Stimulated activated CD8-positive, alpha-beta memory T cell treated with anti-CD3 and anti-CD28 coated beads, Interleukin-2, amount 100 ng/mL, for 1 hour (primary cell): Measurements from ENCODE around the gene ENG.

Experiments
- DNase-seq, 2 donors: peaks; one replicate each; pipeline ENCODE4 v3.0.0-alpha.2; 2020; ENCODE audit warnings: low read depth in 2 of 2

Gene ENG

DNA sequence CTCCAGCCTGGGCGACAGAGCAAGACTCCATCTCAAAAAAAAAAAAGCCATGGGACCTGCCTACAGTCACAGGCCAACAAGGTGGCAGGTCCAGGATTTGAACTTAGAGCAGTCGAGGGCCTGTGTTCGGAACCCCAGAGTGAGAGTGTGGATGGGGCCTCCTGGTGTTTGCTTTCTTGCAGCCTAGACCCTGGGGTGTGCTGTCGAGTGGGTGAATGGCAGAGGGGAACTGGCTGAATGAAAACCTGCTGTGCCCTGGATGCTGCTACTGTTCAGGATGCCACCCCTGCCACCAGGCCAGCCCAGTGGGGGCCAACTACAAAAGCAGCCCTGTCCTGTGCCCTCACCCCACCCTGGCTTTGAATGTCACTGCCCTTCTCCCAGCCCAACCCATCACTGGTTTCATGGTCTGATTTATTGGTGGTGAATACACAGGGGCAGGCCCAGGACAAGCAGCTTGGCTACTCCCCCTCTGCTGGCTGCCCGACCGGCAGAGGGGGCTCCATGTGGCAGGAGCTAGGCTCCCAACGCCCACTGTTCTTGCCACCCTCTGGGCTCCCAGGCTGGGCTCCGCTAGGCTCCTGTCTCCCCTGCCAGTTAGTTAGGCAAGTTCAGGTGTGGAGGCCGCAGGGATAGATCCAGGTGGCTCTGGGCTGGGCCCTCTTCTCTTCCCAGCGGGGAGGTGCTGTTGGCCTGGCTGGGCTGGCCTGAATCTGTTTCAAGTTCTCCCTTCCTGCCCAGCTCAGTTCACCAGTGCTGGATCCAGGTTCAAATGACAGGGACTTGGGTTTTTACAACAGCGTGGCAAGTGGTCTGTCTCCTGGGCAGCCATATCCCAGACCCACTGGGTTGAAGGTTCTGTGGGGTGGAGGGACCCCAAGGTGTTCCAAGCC, 39.6 kb downstream of the ENG start:
- no peak for DNase-seq

DNA sequence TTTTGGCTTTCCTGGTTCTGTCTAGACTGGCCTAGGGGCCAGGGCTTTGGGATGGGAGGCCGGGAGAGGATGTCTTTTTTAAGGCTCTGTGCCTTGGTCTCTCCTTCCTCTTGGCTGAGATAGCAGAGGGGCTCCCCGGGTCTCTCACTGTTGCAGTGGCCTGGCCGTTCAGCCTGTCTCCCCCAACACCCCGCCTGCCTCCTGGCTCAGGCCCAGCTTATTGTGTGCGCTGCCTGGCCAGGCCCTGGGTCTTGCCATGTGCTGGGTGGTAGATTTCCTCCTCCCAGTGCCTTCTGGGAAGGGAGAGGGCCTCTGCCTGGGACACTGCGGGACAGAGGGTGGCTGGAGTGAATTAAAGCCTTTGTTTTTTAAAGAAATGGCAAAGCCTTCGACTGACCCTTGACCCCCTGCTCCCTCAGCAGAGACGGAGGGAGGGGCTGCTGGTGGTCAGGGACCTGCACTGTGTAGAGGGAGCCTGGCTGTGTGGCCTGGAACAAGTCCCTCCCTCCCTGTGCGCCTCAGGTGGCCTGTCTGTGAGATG, 40.7 kb downstream of the ENG start:
- no peak for DNase-seq

DNA sequence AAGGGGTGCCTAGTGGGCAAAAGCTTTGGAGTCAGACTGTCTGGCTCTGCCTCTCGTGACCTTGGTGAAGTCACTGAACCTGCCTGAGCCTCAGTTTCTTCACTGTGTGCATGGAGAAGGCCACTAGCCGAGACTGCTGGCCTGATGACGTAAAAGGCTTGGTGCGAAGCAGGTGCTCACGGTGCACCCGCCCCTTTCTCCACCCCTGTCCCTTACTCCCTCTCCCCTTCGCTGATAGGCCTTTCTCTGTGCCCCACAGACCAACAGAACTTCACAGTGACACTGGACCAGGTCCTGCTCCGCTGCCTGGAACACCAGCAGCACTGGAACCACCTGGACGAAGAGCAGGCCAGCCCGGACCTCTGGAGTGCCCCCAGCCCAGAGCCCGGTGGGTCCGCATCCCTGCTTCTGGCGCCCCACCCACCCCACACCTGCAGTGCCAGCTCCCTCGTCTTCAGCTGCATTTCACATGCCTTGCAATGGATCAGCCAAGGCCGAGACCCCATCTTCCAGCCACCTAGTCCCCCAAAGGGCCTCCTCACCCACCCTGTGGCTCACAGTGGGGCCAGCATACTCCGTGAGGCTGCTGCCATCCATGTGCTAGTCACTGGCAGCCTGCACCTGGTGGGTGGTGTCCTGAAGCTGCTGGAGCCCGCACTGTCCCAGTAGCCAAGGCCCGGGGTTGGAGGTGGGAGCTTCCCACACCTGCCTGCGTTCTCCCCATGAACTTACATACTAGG, 41.4 kb downstream of the ENG start:
- no peak for DNase-seq

DNA sequence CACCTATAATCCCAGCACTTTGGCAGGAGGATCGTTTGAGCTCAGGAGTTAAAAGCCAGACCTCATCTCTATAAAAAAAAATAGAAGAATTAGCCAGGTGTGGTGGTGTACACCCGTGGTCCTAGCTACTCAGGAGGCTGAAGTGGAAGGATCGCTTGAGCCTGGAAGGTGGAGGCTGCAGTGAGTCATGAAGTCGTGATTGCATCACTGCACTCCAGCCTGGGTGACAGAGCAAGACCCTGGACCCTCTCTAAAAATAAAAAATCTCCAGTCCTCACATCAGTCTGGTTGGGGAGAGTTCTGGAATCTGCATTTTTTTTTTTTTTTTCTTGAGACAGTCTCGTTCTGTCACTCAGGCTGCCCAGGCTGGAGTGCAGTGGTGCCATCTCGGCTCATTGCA, 42.4 kb downstream of the ENG start:
- no peak for DNase-seq

DNA sequence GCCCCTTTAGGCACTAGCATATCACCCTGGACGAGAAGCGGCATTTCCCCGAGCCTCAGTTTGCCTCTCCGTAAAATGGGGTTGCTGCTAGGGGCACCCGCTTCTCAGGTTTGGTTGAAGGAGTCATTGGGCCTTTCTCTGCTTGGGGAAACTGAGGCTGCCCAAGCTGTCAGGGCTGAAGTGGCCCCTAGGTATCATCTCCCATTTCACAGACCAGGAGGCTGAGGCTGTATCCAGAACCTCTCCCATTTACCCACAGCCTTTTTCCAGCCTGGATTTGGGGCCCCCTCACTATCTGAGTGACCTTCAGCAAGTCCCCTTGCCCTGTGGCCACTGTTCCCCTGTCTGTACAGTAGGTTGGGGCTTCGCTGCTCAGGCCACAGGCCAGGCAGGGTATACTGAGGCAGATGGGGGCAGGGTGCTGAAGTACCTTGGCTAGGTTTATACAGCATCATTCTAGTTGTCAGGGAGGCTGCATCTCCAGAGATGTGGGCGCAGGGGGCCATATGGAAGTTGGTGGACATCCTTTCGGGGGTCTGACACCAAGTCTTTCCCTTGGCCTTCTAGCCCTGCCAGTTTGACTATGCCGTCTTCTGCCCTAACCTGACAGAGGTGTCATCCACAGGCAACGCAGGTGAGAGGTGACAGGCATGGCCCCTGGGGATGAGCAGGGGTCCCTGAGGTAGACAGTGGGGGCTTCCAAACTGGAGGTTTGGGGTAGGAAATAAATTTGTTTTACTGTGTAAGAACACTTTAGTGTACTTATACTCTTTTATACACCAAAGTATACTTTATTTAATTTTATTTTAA, 43.9 kb downstream of the ENG start:
- DNase-seq, result no peak

DNA sequence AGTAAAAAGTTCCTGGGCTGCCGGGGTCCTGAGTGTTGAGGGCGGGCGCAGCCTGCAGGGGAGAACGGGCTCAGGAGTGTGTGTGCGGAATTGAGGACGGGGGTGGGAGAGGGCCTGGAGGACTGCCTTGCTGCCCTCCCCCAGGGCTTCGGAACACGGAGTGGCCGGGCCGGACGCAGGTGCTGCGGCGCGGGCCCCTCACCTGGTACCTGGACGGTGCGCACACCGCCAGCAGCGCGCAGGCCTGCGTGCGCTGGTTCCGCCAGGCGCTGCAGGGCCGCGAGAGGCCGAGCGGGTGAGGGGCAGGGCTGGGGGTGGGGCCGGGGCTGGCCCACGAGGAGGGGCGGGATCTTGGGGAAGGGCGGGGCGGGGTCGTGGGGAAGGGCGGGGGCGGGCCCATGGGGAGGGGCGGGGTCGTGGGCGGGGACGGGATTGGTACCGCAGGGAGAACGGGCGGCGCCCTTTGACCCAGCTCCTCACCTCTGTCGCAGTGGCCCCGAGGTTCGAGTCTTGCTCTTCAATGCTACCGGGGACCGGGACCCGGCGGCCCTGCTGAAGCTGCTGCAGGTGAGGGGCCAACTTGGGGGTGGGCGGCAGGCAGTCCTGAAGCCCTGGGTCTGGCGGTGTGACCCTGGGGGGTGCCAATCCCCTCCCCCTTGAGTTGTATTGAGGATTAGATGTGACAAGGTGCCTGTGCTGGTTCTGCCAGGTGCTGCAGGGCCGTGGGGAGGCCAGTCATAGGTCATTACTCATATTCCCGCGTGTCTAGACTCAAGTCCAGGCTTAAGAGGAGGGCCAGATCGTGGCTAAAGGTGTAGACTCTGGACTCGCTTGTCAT, 44.7 kb downstream of the ENG start:
- DNase-seq, result no peak

DNA sequence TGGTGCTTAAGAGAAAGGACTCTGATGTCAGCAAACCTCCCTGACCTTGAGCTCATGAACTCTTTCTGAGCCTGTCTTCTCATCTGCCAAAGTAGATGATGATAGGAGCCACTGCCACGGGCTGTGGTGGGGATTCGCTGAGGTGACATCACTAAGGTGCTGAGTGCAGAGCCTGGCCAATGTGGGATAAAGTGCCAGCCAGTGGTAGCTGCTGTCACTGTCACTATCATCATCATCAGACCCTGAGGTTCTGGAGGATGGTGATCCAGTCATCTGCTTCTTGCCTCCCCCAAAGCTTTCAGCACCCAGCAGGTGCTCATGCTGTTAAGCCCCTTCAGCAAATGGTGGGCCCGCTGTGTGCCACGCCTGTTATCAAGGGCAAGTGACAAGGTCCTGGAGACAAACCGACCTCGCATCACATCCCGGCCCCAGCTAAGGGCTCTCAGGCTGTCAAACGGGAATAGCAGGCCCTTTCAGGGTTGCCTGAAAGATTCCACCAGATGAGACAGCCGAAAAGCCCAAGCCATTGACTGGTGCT, 45.4 kb downstream of the ENG start:
- DNase-seq, result no peak

DNA sequence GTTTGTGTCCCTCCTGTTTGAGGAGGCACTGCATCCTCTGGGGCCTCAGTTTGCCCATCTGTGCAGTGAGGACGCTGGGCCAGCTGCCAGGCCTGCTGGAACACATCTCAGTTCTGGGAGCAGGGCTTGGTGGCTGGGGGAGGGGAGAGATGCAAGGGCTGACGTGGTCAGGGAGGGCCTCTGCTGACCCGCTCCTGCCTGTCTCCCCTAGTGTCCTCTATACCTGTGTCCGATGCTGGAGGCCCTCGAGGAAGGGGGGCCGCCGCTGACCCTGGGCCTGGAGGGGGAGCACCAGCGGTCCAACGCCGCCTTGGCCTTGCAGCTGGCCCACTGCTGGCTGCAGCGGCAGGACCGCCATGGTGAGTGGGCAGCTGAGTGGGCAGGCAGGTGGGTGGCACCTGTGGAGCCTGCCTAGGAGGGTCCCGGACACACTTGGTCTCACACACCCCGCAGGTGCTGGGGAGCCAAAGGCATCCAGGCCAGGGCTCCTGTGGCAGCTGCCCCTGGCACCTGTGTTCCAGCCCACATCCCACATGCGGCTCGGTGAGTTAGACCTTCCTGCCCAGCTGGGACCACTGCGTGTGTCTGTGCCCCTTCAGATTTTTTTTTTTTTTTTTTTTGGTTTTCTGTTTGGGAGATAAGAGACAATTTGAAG, 46.0 kb downstream of the ENG start:
- no peak for DNase-seq

DNA sequence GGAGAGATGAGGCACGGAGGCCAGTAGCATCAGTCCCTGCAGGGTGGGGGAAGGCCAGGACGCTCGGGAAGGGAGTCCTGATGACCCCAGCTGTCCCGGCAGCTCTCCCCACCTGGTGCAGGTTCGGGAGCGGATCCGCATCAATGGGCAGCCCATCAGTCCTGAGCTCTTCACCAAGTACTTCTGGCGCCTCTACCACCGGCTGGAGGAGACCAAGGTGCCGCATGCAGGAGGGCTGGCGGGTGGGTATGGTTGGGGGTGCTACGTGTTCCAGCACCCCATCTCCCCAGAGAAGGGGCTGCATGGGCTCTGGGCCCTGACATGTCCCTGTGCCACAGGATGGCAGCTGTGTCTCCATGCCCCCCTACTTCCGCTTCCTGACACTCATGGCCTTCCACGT, 47.6 kb downstream of the ENG start:
- DNase-seq, result no peak

DNA sequence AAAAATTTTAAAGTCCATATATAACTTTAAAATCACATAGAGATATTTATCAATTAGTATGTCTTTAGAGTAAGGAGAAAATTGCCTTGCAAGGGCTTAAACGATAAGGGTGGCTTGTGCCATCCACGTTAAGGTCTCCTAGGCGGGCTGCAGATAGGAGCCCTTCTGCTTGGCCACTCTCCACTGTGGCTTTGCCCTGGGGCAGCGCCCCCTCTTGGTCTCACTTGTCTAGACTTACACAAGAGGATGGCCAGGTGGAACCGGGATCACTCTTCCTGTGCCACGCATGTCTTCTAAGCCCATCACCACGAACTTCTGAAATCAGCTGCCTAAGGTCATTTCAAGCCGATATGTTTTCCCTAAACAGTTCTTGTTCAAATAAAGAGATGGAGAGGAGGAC, 48.8 kb downstream of the ENG start:
- no peak for DNase-seq

DNA sequence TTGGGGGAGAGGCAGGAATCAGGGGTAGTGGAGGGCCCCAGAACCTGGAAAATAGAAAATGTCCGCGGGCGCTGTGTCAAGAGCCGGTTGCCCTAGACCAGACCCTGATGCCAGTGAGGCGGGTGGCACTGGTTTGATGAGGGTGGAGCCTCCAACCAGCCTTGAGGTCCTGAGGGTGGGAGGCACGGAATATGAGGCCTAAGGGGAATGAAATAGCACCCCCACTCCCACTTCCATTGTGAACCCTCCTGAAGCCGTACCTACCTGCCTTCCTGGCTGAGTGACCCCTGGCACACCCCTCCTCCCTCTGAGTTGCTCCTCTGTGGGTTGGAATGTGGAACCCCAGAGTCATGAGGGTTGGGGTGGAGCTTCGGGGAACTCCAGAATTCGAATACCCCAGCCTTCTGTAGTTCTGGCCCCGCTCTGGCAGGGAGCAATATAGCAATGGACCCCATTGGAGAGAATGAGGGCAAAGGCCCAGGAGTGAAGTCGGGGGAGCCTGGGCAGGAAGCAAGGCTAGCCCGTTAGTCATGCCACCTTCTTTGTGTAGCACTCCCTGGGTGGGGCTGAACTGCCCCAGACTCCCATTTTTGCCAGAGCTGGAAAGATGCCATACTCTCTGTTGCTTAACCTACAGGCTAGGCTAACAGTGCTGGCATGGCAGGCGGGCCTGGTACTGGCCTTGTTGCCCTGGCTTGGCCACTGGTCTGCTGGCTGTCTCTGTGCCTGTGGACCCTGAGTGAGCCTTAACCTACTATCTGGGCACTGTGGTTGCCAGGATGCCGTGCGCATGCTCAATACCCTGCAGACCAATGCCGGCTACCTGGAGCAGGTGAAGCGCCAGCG, 50.7 kb downstream of the ENG start:
- no peak for DNase-seq

DNA sequence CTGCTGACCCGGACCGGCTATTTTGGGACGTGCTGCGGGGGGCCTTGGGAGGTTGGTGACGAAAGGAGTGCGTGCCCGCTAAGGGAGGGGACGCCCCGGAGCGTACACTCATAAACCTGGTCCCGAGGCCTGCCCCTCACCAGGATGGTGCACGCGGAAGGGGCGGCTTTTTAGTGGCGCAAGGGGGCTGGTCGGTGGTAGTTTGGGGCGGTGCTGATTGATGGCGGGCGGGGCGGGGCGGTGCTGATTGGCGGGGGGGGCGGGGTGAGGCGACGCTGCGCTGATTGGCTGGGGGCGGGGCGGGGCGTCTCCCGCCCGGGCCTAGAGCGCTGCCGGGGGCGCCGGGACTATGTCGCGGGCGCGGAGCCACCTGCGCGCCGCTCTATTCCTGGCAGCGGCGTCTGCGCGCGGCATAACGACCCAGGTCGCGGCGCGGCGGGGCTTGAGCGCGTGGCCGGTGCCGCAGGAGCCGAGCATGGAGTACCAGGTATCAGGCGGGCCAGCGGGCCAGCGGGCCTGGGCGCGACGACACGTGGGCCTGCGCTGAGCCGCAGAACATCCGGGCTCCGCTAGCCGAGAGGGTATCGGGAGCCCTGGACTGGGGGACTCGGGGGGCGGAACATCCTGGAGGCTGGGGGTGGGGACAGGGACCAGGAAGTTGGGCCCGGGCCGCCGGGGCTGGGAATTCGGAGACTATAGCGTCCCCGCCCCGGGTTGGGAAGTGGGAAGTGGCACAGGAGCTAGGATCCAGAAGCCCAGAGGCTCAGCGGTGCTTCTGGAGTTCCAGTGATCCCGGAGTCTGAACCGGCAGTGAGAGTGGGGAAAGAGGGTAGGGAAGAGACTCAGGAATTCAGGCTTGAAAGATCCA, 51.6 kb downstream of the ENG start, which contains the start of gene FPGS:
FPGS (plus strand) TSS at position 307 of the 868 bp plus-strand sequence; CDS start at position 350, 43 bp downstream.
- peak; percentile 56 to 71 for DNase-seq

DNA sequence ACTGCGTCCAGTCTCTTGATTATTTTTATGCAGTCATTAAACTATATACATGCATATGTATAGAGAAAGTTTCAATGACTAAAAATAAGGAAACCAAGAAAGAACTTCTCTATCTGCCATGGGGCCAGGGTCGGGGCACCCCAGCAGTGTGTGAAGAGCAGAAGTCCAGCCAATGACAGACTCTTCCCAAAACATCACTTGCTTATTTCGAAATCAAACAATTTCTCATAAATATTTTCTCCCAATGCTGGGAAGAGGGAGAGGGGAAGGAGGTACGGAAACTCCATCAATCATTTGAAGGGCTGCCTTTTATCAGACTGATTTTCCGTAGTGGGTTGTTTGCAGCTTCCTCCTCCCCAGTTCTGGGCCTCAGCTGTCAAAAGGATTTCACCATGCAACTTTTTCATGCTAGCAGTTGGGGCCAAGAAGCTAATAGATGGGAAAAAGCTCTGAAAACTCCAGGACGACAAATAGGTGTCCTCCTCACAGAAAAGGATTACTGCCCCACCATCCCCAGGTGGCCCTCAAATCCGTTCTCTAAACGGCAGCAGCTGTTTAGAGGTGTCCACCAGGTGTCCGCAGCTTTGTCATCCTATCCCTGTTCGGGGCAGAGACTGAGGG, 52.4 kb downstream of the ENG start:
- DNase-seq, result no peak

DNA sequence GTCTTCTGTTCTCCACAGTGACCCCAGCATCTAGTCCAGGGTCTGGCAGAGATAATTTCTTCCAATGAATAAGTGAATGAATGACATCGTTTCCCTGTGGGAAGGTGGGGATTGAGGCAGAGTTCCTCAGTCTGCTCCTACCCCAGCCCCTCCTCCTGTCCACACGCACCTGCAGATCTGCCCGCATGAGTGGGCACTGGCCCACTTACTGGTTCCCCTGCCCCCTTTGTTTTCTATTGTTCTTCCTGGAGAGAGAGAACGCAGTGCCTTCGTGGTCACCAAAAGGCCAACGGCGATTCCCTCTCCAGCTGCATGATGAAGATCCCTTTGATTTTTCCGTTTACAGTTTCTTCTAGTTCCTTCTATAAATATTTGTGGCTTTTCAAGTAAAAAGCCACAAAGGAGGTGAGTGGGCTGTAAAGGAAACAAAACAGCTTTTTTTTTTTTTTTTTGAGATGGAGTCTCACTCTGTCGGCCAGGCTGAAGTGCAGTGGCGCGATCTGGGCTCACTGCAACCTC, 57.5 kb downstream of the ENG start:
- DNase-seq, result no peak

DNA sequence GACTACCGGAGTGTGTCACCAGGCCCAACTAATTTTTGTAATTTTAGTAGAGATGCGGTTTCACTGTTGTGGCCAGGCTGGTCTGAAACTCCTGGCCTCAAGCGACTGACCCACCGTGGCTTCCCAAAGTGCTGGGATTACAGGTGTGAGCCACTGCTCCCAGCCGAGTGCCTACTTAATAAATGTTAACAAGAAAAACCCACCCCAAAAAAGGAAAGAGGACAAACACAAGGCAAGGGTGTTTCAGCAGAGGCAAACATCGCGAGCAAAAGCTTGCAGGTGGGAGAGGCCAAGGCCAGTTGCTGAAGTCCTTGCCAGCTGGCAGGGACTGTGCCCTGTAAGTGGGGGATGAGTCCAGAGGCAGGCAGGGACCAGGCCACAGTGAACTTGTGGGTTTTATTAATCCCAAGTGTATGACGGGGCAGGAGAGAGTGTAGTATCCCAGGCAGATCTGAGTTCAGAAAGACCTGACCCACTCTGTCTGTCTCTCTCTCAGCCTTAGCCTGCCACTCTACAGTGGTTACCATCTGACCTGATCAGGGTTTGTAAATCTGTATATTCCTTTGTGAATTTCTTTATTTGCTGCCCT, 58.1 kb downstream of the ENG start:
- DNase-seq, result no peak

DNA sequence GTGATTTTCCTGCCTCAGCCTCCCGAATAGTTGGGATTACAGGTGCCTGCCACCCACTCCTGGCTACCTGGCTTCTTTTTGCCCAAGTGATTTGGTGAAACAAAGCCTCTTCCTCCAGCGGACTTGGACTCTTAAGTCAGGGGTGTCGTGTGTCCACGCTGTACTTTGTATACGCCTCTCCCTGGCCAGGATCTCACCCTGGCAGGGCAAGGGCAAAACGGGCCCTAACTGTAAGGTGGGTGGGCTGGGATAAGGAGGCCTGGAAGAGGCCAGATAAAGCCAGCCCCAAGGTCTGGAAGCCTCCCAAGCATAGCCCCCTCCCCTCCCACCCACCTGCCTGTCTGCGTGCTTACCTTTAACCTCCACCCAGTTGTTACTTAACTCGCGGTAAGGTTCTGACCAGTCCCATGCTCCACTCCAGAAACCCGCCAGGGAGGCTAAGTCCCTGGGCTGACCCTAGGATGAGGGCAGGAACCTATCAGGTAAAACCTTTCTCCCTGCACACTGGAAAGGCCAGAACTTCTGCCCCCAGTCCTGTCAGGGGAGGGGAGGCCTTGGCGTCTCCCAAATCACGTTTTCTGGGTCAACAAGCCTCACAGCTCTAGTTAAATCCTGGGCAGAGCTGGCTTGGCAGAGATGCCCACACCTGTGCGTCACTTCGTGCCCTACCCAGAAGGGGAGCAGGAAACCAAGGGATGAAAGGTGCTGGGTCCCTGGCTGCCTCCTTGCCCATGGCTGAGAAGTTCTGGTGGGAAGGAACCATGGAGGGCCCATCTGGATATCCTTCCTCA, 60.3 kb downstream of the ENG start:
- no peak for DNase-seq
